ENCODE results near the gene BFAR. TPM values are rescaled to one million over a fixed set of nuclear protein-coding genes. Genes with fewer than 3 reads are reported as not detected.

BFAR gene
- total and polyA plus RNA-seq, 10 of the 15 experiments (the other 5 are each of a cell fraction or from before 2014, with no cell fraction given): 34.6 to 62.0 (median 43.4) TPM

DNA sequence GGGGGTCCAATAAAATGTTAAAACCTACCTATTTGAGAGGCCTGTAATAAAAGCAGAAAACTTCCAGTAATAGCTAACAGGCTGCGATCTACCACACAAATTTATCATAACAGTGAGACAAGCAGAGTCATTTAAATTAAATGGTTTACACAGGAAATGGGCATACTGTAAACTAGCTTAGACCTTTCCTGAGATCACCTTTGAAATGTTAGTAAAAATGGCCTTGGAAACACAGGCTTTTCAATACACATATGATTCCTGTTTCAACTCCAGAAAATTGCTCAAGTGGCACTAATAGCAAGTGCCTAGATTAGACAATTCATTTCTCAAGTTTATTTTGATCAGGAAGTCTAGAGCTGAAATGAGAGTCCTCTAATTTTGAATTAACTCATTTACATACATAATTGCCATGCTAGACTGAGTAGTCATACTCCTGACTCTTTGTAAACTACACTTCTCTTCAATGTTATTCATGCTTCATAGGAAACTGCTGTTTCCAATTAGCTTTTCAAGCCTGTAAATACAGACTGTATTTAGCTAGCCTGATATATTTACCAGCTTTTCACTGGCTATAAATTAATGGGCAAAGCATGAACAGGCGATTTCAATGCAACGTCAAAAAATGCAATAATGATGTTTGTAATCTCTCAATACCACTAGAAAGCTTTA lies 46.0 kb upstream of the BFAR start:
- Histone ChIP-seq H3K9ac (ENCODE audit: control insufficient read depth, insufficient read depth, low read length) (no peak overlapping the region), H4K20me1 (ENCODE audit: control insufficient read depth, insufficient read depth) (no peaks in the 10 kb centered on the region), H3K4me2 (ENCODE audit: control insufficient read depth, insufficient read depth) (no peak overlapping the region), H3K27me3 (replicated peaks in 1 of 2; ENCODE audit: control insufficient read depth in 2 of 2, insufficient read depth in 2 of 2, low read length in 1 of 2) (no peaks in the 10 kb centered on the region), H3K4me3 (no peak overlapping the region), H3K27ac (ENCODE audit: control insufficient read depth, insufficient read depth) (no peak overlapping the region), H3K79me2 (ENCODE audit: control insufficient read depth, insufficient read depth, low read length) (no peaks in the 10 kb centered on the region), H3K4me1 (ENCODE audit: control insufficient read depth, insufficient read depth, low read length) (no peaks in the 10 kb centered on the region), H3K9me3 (replicated peaks; ENCODE audit: control insufficient read depth, insufficient read depth, low read length) (no peaks in the 10 kb centered on the region), H3K36me3 (ENCODE audit: control insufficient read depth in 2 of 2, insufficient read depth in 2 of 2, low read length in 1 of 2) (peaks cover 13 to 30% of the 10 kb centered on the region in 2 experiments), H2AFZ (ENCODE audit: control insufficient read depth, low read depth, low read length) (no peak overlapping the region)
- SMC1A ChIA-PET (ENCODE audit: uncharacterized antibody, unreplicated experiment): interaction anchor here (1.0 to 2.6 kb wide), 6 partner anchors 19 to 95 kb away, joined by 3 to 9 read pairs (median 3); no protein-coding TSS in a partner anchor
- RAD21 ChIA-PET (ENCODE audit: unreplicated experiment): interaction anchor here (1.0 to 1.3 kb wide), 2 partner anchors 21 to 301 kb away, joined by 3 read pairs; no protein-coding TSS in a partner anchor
- intact Hi-C loops (cut with micrococcal nuclease; ENCODE audit: unreplicated experiment): no loop called here
- CTCF ChIA-PET: no interaction called here
- FAIRE-seq (no peak), ATAC-seq (no peak), DNase-seq (ENCODE audit: low read depth, low spot score) (no peak)
- POLR2A ChIA-PET: interaction anchor here (1.7 kb wide), 1 partner anchor 9 kb away, joined by 12 read pairs; no protein-coding TSS in a partner anchor
- TF ChIP-seq ZNF217 (IDR thresholded peaks at IDR 0.05) (no peak), EP300 (IDR thresholded peaks at IDR 0.05; ENCODE audit: borderline replicate concordance in 1 of 2, control insufficient read depth in 1 of 2, low read depth in 2 of 2, low read length in 2 of 2) (no peak), CHD1 (IDR thresholded peaks at IDR 0.05; ENCODE audit: low read depth, low read length) (no peak), POU2F2 (IDR thresholded peaks at IDR 0.05; ENCODE audit: borderline replicate concordance, low read depth, low read length) (no peak), BCL11A (IDR thresholded peaks at IDR 0.05; ENCODE audit: low read depth, low read length) (no peak), CHD4 (IDR thresholded peaks at IDR 0.05) (no peak), IRF4 (IDR thresholded peaks at IDR 0.05; ENCODE audit: low read depth, low read length) (no peak)
- TF ChIP-seq, protein P1, sequence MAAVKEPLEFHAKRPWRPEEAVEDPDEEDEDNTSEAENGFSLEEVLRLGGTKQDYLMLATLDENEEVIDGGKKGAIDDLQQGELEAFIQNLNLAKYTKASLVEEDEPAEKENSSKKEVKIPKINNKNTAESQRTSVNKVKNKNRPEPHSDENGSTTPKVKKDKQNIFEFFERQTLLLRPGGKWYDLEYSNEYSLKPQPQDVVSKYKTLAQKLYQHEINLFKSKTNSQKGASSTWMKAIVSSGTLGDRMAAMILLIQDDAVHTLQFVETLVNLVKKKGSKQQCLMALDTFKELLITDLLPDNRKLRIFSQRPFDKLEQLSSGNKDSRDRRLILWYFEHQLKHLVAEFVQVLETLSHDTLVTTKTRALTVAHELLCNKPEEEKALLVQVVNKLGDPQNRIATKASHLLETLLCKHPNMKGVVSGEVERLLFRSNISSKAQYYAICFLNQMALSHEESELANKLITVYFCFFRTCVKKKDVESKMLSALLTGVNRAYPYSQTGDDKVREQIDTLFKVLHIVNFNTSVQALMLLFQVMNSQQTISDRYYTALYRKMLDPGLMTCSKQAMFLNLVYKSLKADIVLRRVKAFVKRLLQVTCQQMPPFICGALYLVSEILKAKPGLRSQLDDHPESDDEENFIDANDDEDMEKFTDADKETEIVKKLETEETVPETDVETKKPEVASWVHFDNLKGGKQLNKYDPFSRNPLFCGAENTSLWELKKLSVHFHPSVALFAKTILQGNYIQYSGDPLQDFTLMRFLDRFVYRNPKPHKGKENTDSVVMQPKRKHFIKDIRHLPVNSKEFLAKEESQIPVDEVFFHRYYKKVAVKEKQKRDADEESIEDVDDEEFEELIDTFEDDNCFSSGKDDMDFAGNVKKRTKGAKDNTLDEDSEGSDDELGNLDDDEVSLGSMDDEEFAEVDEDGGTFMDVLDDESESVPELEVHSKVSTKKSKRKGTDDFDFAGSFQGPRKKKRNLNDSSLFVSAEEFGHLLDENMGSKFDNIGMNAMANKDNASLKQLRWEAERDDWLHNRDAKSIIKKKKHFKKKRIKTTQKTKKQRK (IDR thresholded peaks at IDR 0.05; ENCODE audit: low read depth, low read length): no peak
- in situ Hi-C loops (cut with MboI): no loop called here
- no TSS peak for BruUV-seq (replicated peaks)
- 24% methylated on average over 3 of the region's 3 CpGs for WGBS (ENCODE audit: insufficient coverage, insufficient replicate concordance, low lambda C conversion rate, missing lambda C conversion rate)

Data from GM12878 (cell line).